Vagina (tissue), 2 donors: Measurements from ENCODE around the gene MFSD6. TPM values are rescaled to one million over a fixed set of nuclear protein-coding genes. Genes with fewer than 3 reads are reported as not detected.

ENCODE experiments used
- DNase-seq, 2 donors: peaks; one replicate each; pipeline ENCODE4 v3.0.0-alpha.2; 2017; ENCODE audit errors: extremely low spot score in 2 of 2
- H3K27ac ChIP-seq: fragments of 200-600 bp; sonication (generic); one replicate; pipeline ENCODE4 v1.5.1; 2019
- H3K27me3 ChIP-seq: fragments of 200-600 bp; sonication (generic); one replicate; pipeline ENCODE4 v1.5.1; 2019
- H3K36me3 ChIP-seq, 2 donors: fragments of 200-600 bp; sonication (generic); one replicate each; pipeline ENCODE4 v1.5.1; 2017 to 2019
- H3K4me1 ChIP-seq: fragments of 200-600 bp; sonication (generic); one replicate; pipeline ENCODE4 v1.5.1; 2019
- H3K4me3 ChIP-seq, 2 donors: fragments of 200-600 bp; sonication (generic); 1 replicate in 1 of 2; 2 replicates in 1 of 2; pipeline ENCODE4 v1.5.1; 2016 to 2019
- H3K9me3 ChIP-seq: fragments of 200-600 bp; sonication (generic); one replicate; pipeline ENCODE4 v1.5.1; 2019
- POLR2A ChIP-seq, 2 donors: fragments of 450-650 bp; IDR thresholded peaks; one replicate each; pipeline ENCODE4 v1.6.1; 2017; ENCODE audit warnings: antibody characterized with exemption in 2 of 2, mild to moderate bottlenecking in 2 of 2, moderate library complexity in 2 of 2
- POLR2AphosphoS5 ChIP-seq, 2 donors: sonication (generic); formaldehyde crosslinking; IDR thresholded peaks; one replicate each; pipeline ENCODE4 v1.9.0; 2017; ENCODE audit warnings: antibody characterized with exemption in 2 of 2, mild to moderate bottlenecking in 2 of 2, low read depth in 1 of 2; ENCODE audit not compliant: insufficient read depth in 1 of 2
- intact Hi-C: fragments of 100-400 bp; cut with DNase I; formaldehyde crosslinking; loops from one replicate; pipeline ENCODE4 v1.15.1; 2023
- total RNA-seq: library from RNA; depleted of rRNA; stranded (reverse); fragments of >200 nt; gene quantifications from one replicate; pipeline ENCODE4 v1.2.3, GENCODE V29; 2016
- TF ChIP-seq, protein P1 (sequence below), 3 experiments: fragments of 450-650 bp in 2 of 3; fragments of 200-600 bp in 1 of 3; sonication (generic) in 1 of 3; IDR thresholded peaks; one replicate each; pipeline ENCODE4 v1.5.1; 2017 to 2019; ENCODE audit warnings: antibody characterized with exemption in 3 of 3, mild to moderate bottlenecking in 2 of 3, moderate library complexity in 2 of 3

The MFSD6 gene
- total RNA-seq, 1 donor from 2014 or later = 84.7 TPM

DNA sequence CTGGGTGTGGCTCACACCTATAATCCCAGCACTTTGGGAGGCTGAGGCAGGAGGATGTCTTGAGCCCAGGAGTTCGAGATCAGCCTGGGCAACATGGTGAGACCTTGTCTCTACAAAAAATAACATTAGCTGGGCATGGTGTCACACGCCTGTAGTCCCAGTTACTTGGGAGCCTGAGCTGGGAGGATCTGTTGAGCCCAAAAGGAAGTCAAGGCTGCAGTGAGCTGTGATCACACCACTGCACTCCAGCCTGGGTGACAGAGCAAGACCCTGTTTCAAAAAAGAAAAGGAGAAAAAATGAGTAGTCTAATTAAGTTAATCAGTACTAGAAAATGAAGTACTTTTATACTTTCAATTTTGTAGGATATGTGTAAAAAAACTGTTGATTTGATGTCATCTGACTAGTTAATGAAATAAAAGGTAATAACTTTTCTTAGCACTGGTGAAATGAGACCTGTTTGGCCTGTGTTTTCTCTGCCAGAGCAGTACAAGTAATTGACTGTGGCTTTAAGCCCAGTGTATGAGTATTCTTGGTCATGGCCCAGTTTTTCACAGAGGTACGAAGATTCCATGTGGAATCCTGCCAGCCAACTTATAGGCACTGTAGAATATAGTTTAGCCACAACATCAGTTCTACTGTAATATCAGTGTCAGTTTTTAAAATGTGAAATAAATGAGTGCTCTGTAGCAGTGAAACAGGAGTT is 35.8 kb downstream of the MFSD6 start:
- no peak for TF ChIP-seq POLR2A (IDR thresholded peaks at IDR 0.05)
- peak in 1 of 2 donors; percentile 14 for TF ChIP-seq POLR2AphosphoS5 (IDR thresholded peaks at IDR 0.05; ENCODE audit: insufficient read depth in 1 of 2, low read depth in 1 of 2)
- TF ChIP-seq, protein P1, sequence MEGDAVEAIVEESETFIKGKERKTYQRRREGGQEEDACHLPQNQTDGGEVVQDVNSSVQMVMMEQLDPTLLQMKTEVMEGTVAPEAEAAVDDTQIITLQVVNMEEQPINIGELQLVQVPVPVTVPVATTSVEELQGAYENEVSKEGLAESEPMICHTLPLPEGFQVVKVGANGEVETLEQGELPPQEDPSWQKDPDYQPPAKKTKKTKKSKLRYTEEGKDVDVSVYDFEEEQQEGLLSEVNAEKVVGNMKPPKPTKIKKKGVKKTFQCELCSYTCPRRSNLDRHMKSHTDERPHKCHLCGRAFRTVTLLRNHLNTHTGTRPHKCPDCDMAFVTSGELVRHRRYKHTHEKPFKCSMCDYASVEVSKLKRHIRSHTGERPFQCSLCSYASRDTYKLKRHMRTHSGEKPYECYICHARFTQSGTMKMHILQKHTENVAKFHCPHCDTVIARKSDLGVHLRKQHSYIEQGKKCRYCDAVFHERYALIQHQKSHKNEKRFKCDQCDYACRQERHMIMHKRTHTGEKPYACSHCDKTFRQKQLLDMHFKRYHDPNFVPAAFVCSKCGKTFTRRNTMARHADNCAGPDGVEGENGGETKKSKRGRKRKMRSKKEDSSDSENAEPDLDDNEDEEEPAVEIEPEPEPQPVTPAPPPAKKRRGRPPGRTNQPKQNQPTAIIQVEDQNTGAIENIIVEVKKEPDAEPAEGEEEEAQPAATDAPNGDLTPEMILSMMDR (IDR thresholded peaks at IDR 0.05) = no peak
- H3K9me3 ChIP-seq = no peaks in the 10 kb centered on the region
- H3K36me3 ChIP-seq = no peaks in the 10 kb centered on the region
- intact Hi-C loops = no loop called here
- no peaks in the 10 kb centered on the region for H3K27me3 ChIP-seq
- H3K4me1 ChIP-seq = peaks cover 51% of the 10 kb centered on the region
- no peak for DNase-seq
- H3K4me3 ChIP-seq = no peak overlapping the region
- no peak overlapping the region for H3K27ac ChIP-seq

DNA sequence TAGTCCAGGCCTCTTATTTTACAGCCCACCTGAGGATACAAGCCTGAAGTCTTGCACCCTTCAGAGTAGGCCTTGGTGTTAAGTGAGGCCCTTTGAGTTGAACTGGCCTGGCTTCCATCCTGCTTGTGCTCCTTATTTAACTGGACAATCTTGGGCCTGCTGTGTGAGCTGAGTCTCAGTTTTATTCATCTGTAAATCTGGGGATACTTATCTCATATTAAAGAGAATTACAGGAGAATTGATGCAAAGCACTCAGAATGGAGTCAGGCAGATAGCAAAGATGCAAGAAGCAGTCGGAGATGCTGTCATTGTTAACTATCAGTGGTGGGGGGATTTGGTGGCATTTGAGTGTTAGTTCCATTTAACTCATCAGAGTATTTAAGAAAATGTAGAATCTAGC is 36.8 kb downstream of the MFSD6 start:
- Histone ChIP-seq H3K9me3 (no peaks in the 10 kb centered on the region), H3K4me3 (no peak overlapping the region), H3K27me3 (no peaks in the 10 kb centered on the region), H3K27ac (no peak overlapping the region), H3K4me1 (peaks cover 51% of the 10 kb centered on the region), H3K36me3 (no peaks in the 10 kb centered on the region)
- intact Hi-C loops = no loop called here
- TF ChIP-seq POLR2AphosphoS5 (IDR thresholded peaks at IDR 0.05; ENCODE audit: insufficient read depth in 1 of 2, low read depth in 1 of 2) = no peak
- TF ChIP-seq, protein P1 (IDR thresholded peaks at IDR 0.05) = no peak
- no peak for TF ChIP-seq POLR2A (IDR thresholded peaks at IDR 0.05)
- DNase-seq = no peak

DNA sequence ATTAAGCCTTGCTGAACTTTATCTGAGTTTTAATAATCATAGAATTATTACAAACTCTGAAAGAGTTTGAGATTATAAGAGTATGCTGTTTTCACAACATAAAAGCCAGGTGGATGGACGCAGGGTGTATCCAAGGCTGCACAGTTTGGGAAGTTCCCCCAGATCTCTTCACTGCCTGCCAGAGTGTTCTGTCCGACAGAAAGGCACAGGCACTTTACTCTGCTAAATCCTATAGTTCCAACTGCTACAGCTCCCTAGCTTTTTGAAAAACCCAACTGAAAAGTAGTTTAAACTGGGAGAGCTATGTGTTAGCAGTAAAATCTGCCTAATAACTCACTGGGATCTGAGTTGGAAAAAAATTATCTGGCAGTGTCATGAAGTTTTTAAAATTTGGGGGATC is 38.0 kb downstream of the MFSD6 start:
- Histone ChIP-seq H3K4me3 (no peak overlapping the region), H3K4me1 (peaks cover 43% of the 10 kb centered on the region), H3K36me3 (no peaks in the 10 kb centered on the region), H3K27ac (no peak overlapping the region), H3K9me3 (no peaks in the 10 kb centered on the region), H3K27me3 (no peaks in the 10 kb centered on the region)
- DNase-seq = no peak
- TF ChIP-seq POLR2A (IDR thresholded peaks at IDR 0.05) (no peak), POLR2AphosphoS5 (IDR thresholded peaks at IDR 0.05; ENCODE audit: insufficient read depth in 1 of 2, low read depth in 1 of 2) (no peak)
- TF ChIP-seq, protein P1 (IDR thresholded peaks at IDR 0.05) = no peak
- intact Hi-C loops = no loop called here

DNA sequence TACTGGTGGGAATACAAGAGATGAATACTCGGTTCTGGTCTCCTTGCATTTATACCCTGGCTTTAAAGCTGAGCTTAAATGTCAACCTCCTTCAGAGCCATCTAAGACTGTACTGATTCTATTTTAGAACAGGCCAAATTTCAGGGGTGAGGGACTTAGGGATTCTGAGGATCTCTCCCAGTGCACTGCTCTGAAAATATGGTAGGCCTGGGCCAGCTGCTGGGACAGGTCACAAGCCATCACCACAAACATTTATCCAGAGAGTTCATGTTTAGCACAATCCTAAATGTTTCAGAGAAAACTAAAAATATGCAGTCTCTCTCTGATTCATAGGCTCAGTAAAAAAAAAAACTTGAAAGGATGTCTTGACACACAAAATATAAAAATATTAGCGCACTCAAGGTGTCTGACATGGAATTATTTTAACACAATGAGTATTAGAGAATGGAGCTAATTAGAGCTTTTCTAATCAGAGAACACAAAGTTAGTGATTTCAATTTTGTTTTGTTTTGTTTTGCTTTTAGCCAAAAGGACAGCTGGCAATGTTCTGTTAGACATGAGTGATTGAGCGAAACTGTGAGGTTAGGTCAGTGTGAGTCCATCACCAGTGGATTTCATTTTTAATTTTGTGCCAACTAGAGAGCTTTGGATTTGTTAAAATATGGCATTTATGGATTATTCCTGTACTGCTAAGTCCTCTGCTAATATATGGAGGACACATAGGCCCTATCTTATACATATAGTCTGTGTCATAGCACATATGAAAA is 38.8 kb downstream of the MFSD6 start:
- Histone ChIP-seq H3K27ac (no peak overlapping the region), H3K36me3 (no peaks in the 10 kb centered on the region), H3K4me1 (peaks cover 36% of the 10 kb centered on the region), H3K27me3 (no peaks in the 10 kb centered on the region), H3K4me3 (no peak overlapping the region), H3K9me3 (no peaks in the 10 kb centered on the region)
- DNase-seq = no peak
- no peak for TF ChIP-seq POLR2AphosphoS5 (IDR thresholded peaks at IDR 0.05; ENCODE audit: insufficient read depth in 1 of 2, low read depth in 1 of 2)
- no peak for TF ChIP-seq POLR2A (IDR thresholded peaks at IDR 0.05)
- TF ChIP-seq, protein P1 (IDR thresholded peaks at IDR 0.05) = no peak
- intact Hi-C loops = no loop called here

DNA sequence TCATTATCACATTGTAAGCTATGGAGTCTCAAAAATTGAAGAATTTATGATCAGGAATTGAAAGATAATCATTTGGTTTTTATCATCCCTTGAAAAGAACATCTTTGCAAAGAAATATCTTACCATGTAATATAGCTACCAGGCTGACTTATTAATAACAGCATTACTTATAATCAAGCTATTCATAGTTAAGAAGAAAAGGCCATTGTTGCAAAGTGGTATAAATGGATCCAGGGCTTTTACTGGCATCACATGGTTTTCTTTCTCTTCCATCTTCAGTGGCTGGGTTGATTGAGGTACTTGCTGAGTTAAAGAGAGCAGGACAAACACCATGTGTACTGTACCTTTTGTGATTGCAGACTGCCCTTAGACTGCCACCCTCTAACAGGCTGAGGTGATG is 39.6 kb downstream of the MFSD6 start:
- no peaks in the 10 kb centered on the region for H3K36me3 ChIP-seq
- peaks cover 29% of the 10 kb centered on the region for H3K4me1 ChIP-seq
- H3K9me3 ChIP-seq = no peaks in the 10 kb centered on the region
- no peak for DNase-seq
- H3K27ac ChIP-seq = no peak overlapping the region
- no peak overlapping the region for H3K4me3 ChIP-seq
- TF ChIP-seq POLR2A (IDR thresholded peaks at IDR 0.05) = no peak
- TF ChIP-seq, protein P1 (IDR thresholded peaks at IDR 0.05) = no peak
- no peak for TF ChIP-seq POLR2AphosphoS5 (IDR thresholded peaks at IDR 0.05; ENCODE audit: insufficient read depth in 1 of 2, low read depth in 1 of 2)
- H3K27me3 ChIP-seq = no peaks in the 10 kb centered on the region
- intact Hi-C loops = no loop called here
